Measurements from ENCODE around the gene SLC16A10.
"Not testable (repeated sequence)": the region's sequence is repeated elsewhere in the genome, so short reads cannot be mapped to it uniquely, and the experiment has no call there.

The SLC16A10 gene

GRCh38 chr6:111184827-111185532 is 97.7 kb downstream of the SLC16A10 start:
- Histone ChIP-seq H3K9me3 (no peaks in the 10 kb centered on the region), H3K27me3 (no peaks in the 10 kb centered on the region), H3K27ac (no peak overlapping the region), H3K36me3 (no peaks in the 10 kb centered on the region), H3K4me3 (ENCODE audit: low read depth in 1 of 2, low read length in 1 of 2) (no peak overlapping the region), H3K4me1 (ENCODE audit: control insufficient read depth in 1 of 2, insufficient read depth in 1 of 2, low read depth in 1 of 2, low read length in 1 of 2) (no peaks in the 10 kb centered on the region)
- TF ChIP-seq CTCF (IDR thresholded peaks at IDR 0.05): no peak

- TF ChIP-seq CTCF (IDR thresholded peaks at IDR 0.05): no peak
- Histone ChIP-seq H3K9me3 (no peaks in the 10 kb centered on the region), H3K27ac (no peak overlapping the region), H3K4me1 (ENCODE audit: control insufficient read depth in 1 of 2, insufficient read depth in 1 of 2, low read depth in 1 of 2, low read length in 1 of 2) (no peaks in the 10 kb centered on the region), H3K4me3 (ENCODE audit: low read depth in 1 of 2, low read length in 1 of 2) (no peak overlapping the region), H3K36me3 (no peaks in the 10 kb centered on the region), H3K27me3 (no peaks in the 10 kb centered on the region)
Measured at GRCh38 chr6:111185954-111186353, 98.7 kb downstream of the SLC16A10 start.

- Histone ChIP-seq H3K27me3 (no peaks in the 10 kb centered on the region), H3K4me1 (ENCODE audit: control insufficient read depth in 1 of 2, insufficient read depth in 1 of 2, low read depth in 1 of 2, low read length in 1 of 2) (no peaks in the 10 kb centered on the region), H3K36me3 (no peaks in the 10 kb centered on the region), H3K9me3 (no peaks in the 10 kb centered on the region), H3K27ac (no peak overlapping the region), H3K4me3 (ENCODE audit: low read depth in 1 of 2, low read length in 1 of 2) (no peak overlapping the region)
- no peak for TF ChIP-seq CTCF (IDR thresholded peaks at IDR 0.05)
Measured at GRCh38 chr6:111187874-111188273, 100.6 kb downstream of the SLC16A10 start.

GRCh38 chr6:111189666-111190210 is 102.4 kb downstream of the SLC16A10 start:
- H3K27ac ChIP-seq; H3K4me1 ChIP-seq (ENCODE audit: control insufficient read depth in 1 of 2, insufficient read depth in 1 of 2, low read depth in 1 of 2, low read length in 1 of 2); H3K4me3 ChIP-seq (ENCODE audit: low read depth in 1 of 2, low read length in 1 of 2); H3K36me3 ChIP-seq; H3K9me3 ChIP-seq; H3K27me3 ChIP-seq: not testable (repeated sequence)

- Histone ChIP-seq H3K27me3 (no peaks in the 10 kb centered on the region), H3K36me3 (no peaks in the 10 kb centered on the region), H3K4me3 (ENCODE audit: low read depth in 1 of 2, low read length in 1 of 2) (no peak overlapping the region), H3K9me3 (no peaks in the 10 kb centered on the region), H3K27ac (no peak overlapping the region), H3K4me1 (ENCODE audit: control insufficient read depth in 1 of 2, insufficient read depth in 1 of 2, low read depth in 1 of 2, low read length in 1 of 2) (no peaks in the 10 kb centered on the region)
- no peak for TF ChIP-seq CTCF (IDR thresholded peaks at IDR 0.05)
Measured at GRCh38 chr6:111190637-111191036, 103.3 kb downstream of the SLC16A10 start.

GRCh38 chr6:111191136-111191535 is 103.8 kb downstream of the SLC16A10 start:
- H3K9me3 ChIP-seq; H3K27me3 ChIP-seq; H3K4me1 ChIP-seq (ENCODE audit: control insufficient read depth in 1 of 2, insufficient read depth in 1 of 2, low read depth in 1 of 2, low read length in 1 of 2); H3K4me3 ChIP-seq (ENCODE audit: low read depth in 1 of 2, low read length in 1 of 2); H3K36me3 ChIP-seq; H3K27ac ChIP-seq: not testable (repeated sequence)
